Glutamatergic neuron (in vitro differentiated cells): ENCODE data around the gene MEIS3. TPM values are rescaled to one million over a fixed set of nuclear protein-coding genes. Genes with fewer than 3 reads are reported as not detected.

Source experiments
- DNase-seq: peaks from one replicate; pipeline ENCODE4 v3.0.0; 2022
- H3K27ac Mint-ChIP-seq: one replicate; pipeline ENCODE4 v1.8.0; 2020; ENCODE audit warnings: mild to moderate bottlenecking, mixed read lengths, inconsistent platforms; ENCODE audit not compliant: unreplicated experiment
- H3K27me3 Mint-ChIP-seq: one replicate; pipeline ENCODE4 v1.8.0; 2020; ENCODE audit warnings: mild to moderate bottlenecking, moderate library complexity, mixed read lengths, inconsistent platforms; ENCODE audit not compliant: unreplicated experiment
- H3K36me3 Mint-ChIP-seq: one replicate; pipeline ENCODE4 v1.8.0; 2020; ENCODE audit warnings: mild to moderate bottlenecking, mixed read lengths, inconsistent platforms; ENCODE audit not compliant: unreplicated experiment
- H3K4me1 Mint-ChIP-seq: one replicate; pipeline ENCODE4 v1.8.0; 2020; ENCODE audit warnings: mild to moderate bottlenecking, low read depth, mixed read lengths, inconsistent platforms; ENCODE audit not compliant: unreplicated experiment
- H3K4me3 Mint-ChIP-seq: one replicate; pipeline ENCODE4 v1.8.0; 2020; ENCODE audit warnings: mild to moderate bottlenecking, mixed read lengths, inconsistent platforms; ENCODE audit not compliant: unreplicated experiment
- H3K9me3 Mint-ChIP-seq: one replicate; pipeline ENCODE4 v1.8.0; 2020; ENCODE audit warnings: mild to moderate bottlenecking, moderate library complexity, mixed read lengths, inconsistent platforms; ENCODE audit not compliant: unreplicated experiment
- total RNA-seq: library from RNA; stranded (reverse); fragmentation: NEBNext Ultra II Directional; extraction: Animal tissue kit (Norgen Biotek cat#: 25700); gene quantifications from one replicate; pipeline ENCODE4 v1.2.1, GENCODE V29; 2021; ENCODE audit not compliant: unreplicated experiment
- TF ChIP-seq, protein P1 (sequence below): fragments of 200-600 bp; sonication (generic); IDR thresholded peaks from one replicate; pipeline ENCODE4 v1.5.0; 2021; ENCODE audit not compliant: partially characterized antibody, unreplicated experiment

Gene MEIS3
- total RNA-seq, 1 donor from 2014 or later = 255 TPM

- Mint-ChIP-seq H3K4me1 (peaks cover 6% of the 10 kb centered on the region), H3K4me3 (peak overlapping the region; percentile 4), H3K36me3 (peaks cover 16% of the 10 kb centered on the region), H3K9me3 (peaks cover 11% of the 10 kb centered on the region), H3K27ac (no peak overlapping the region), H3K27me3 (peaks cover 20% of the 10 kb centered on the region)
- TF ChIP-seq, protein P1, sequence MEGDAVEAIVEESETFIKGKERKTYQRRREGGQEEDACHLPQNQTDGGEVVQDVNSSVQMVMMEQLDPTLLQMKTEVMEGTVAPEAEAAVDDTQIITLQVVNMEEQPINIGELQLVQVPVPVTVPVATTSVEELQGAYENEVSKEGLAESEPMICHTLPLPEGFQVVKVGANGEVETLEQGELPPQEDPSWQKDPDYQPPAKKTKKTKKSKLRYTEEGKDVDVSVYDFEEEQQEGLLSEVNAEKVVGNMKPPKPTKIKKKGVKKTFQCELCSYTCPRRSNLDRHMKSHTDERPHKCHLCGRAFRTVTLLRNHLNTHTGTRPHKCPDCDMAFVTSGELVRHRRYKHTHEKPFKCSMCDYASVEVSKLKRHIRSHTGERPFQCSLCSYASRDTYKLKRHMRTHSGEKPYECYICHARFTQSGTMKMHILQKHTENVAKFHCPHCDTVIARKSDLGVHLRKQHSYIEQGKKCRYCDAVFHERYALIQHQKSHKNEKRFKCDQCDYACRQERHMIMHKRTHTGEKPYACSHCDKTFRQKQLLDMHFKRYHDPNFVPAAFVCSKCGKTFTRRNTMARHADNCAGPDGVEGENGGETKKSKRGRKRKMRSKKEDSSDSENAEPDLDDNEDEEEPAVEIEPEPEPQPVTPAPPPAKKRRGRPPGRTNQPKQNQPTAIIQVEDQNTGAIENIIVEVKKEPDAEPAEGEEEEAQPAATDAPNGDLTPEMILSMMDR = no peak
- no peak for DNase-seq
Measured at GRCh38 chr19:47405854-47406417, 13.4 kb downstream of the MEIS3 start.

DNA sequence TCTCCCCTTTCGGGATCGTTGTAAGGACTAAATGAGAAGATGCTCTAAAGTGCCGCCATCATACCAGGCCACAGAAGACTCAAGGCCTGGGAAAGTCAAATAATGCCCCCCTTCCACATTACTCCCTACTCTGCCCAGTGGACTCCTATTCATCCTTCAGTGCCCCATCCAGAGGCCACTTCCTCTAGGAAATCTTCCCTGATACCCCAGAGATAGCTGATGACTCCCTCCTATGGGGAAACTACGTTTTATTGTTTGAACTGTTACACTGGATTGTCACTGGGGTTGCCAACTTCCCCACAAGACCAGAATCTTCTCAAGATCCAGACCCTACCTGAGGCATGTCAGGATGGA lies 14.2 kb downstream of the MEIS3 start:
- H3K4me3 Mint-ChIP-seq = no peak overlapping the region
- H3K4me1 Mint-ChIP-seq = peaks cover 6% of the 10 kb centered on the region
- no peak for DNase-seq
- TF ChIP-seq, protein P1 = no peak
- H3K27me3 Mint-ChIP-seq = peaks cover 20% of the 10 kb centered on the region
- peaks cover 11% of the 10 kb centered on the region for H3K9me3 Mint-ChIP-seq
- H3K36me3 Mint-ChIP-seq = peaks cover 16% of the 10 kb centered on the region
- H3K27ac Mint-ChIP-seq = no peak overlapping the region

DNA sequence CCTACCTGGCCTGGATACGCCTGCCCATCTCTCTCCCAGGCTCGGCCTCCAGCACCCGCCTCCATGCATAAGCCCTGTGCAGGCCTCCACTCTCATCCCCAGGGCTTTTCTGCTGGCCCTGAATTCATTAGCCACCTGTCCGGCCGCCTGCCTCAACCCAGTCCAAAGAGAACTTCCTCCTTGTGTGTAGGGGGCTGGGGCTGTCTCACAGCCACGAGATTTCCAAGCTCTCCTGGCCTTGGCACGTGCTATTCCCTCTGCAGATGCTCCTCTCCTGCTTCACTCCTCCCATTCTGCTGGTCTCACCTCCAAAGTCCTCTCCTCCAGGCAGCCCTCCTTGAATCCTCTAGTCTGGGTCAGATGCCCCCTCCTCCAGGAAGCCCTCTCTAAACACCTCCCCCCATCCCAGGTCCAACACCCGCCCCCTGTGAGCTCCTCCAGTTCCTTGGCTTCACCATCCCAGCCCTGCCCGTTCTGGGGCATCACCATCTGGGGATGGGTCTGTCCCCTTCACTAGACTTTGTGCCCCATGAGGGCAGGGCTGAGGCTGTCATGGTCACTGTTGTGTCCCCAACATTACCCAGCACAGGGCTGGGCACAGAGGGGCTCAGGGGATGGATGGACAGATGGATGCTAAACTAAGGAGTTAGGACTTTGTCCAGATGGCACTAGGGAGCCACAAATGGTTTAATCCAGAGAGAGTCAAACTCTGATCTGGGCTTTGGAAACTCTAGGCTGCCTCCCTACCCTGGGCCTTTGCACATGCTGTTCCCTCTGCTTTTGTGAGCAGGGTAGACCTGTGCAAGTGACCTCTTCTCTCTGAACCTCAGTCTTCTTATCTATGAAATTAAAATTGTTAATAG lies 14.8 kb downstream of the MEIS3 start:
- Mint-ChIP-seq H3K27me3 (peaks cover 20% of the 10 kb centered on the region), H3K36me3 (peaks cover 16% of the 10 kb centered on the region), H3K4me1 (peaks cover 6% of the 10 kb centered on the region), H3K27ac (no peak overlapping the region), H3K9me3 (peaks cover 11% of the 10 kb centered on the region), H3K4me3 (peak overlapping the region; percentile 34)
- TF ChIP-seq, protein P1 = no peak
- no peak for DNase-seq

GRCh38 chr19:47402504-47402903 lies 16.8 kb downstream of the MEIS3 start:
- Mint-ChIP-seq H3K4me1 (peaks cover 16% of the 10 kb centered on the region), H3K4me3 (no peak overlapping the region), H3K36me3 (peaks cover 4% of the 10 kb centered on the region), H3K27ac (no peak overlapping the region), H3K27me3 (peaks cover 13% of the 10 kb centered on the region), H3K9me3 (peaks cover 12% of the 10 kb centered on the region)
- TF ChIP-seq, protein P1 = no peak
- DNase-seq = no peak
